GM12878 (cell line): ENCODE results near the gene FAM120B. TPM values are rescaled to one million over a fixed set of nuclear protein-coding genes. Genes with fewer than 3 reads are reported as not detected.

Experiments used
- ATAC-seq: fragments of 200-7000 bp; cut with Tn5 transposase; 3 replicates; pipeline ENCODE4 v1.9.1; 2020; ENCODE audit warnings: mild to moderate bottlenecking, moderate library complexity
- BruUV-seq: library from RNA; stranded (reverse); fragments of 400-500 nt; replicated peaks from 2 replicates; lab custom pipeline; 2021; lab: Mats Ljungman, UMichigan
- CTCF ChIA-PET: fragments of 300-600 bp; sonication (Branson Sonifier 250); formaldehyde crosslinking; extraction: SDS; loops from one replicate; lab custom pipeline; 2021; ENCODE audit warnings: inconsistent platforms; lab: Yijun Ruan, JAX
- POLR2A ChIA-PET: fragments of 350-600 bp; formaldehyde crosslinking; extraction: SDS; loops from one replicate; lab custom pipeline; 2021; ENCODE audit warnings: inconsistent platforms; lab: Charles Lee
- RAD21 ChIA-PET: fragments of 300-600 bp; sonication (Branson Sonifier 250); formaldehyde crosslinking; loops from one replicate; lab custom pipeline; 2023; ENCODE audit warnings: antibody characterized with exemption; ENCODE audit not compliant: unreplicated experiment; lab: Charles Lee
- SMC1A ChIA-PET: fragments of 300-600 bp; sonication (Branson Sonifier 250); formaldehyde crosslinking; loops from one replicate; lab custom pipeline; 2023; ENCODE audit not compliant: unreplicated experiment, uncharacterized antibody; lab: Charles Lee
- DNase-seq: peaks from one replicate; pipeline ENCODE4 v3.0.0-alpha.2; 2011; ENCODE audit warnings: low read depth, low spot score
- FAIRE-seq: peaks from 3 replicates; lab custom pipeline; 2011; peaks lifted over from hg19 to GRCh38; lab: Jason Lieb, UNC
- H2AFZ ChIP-seq: 2 replicates; pipeline ENCODE4 v1.6.0; 2011; ENCODE audit warnings: low read depth, low read length, control low read depth; ENCODE audit not compliant: control insufficient read depth
- H3K27ac ChIP-seq: 2 replicates; pipeline ENCODE4 v1.5.1; 2011; ENCODE audit warnings: control low read depth; ENCODE audit not compliant: control insufficient read depth, insufficient read depth
- H3K27me3 ChIP-seq, 2 experiments: replicated peaks in 1 of 2; 2 replicates each; pipeline versions ENCODE4 v1.6.0 to v1.6.1; 2011; ENCODE audit warnings: low read length in 1 of 2; ENCODE audit not compliant: control insufficient read depth in 2 of 2, insufficient read depth in 2 of 2
- H3K36me3 ChIP-seq, 2 experiments: 2 replicates each; pipeline ENCODE4 v1.5.1; 2011; ENCODE audit warnings: low read length in 1 of 2; ENCODE audit not compliant: control insufficient read depth in 2 of 2, insufficient read depth in 2 of 2
- H3K4me1 ChIP-seq: 2 replicates; pipeline ENCODE4 v1.6.1; 2011; ENCODE audit warnings: mild to moderate bottlenecking, low read length, moderate library complexity, mixed read lengths; ENCODE audit not compliant: control insufficient read depth, insufficient read depth
- H3K4me2 ChIP-seq: 2 replicates; pipeline ENCODE4 v1.6.0; 2011; ENCODE audit warnings: control low read depth; ENCODE audit not compliant: control insufficient read depth, insufficient read depth
- H3K4me3 ChIP-seq: fragments of 200-600 bp; sonication (generic); 2 replicates; pipeline ENCODE4 v1.5.1; 2016
- H3K79me2 ChIP-seq: 2 replicates; pipeline ENCODE4 v1.6.0; 2011; ENCODE audit warnings: low read length; ENCODE audit not compliant: control insufficient read depth, insufficient read depth
- H3K9ac ChIP-seq: 2 replicates; pipeline ENCODE4 v1.8.0; 2011; ENCODE audit warnings: low read length, control low read depth, mixed read lengths; ENCODE audit not compliant: control insufficient read depth, insufficient read depth
- H3K9me3 ChIP-seq: replicated peaks from 3 replicates; pipeline ENCODE4 v1.5.1; 2011; ENCODE audit warnings: mild to moderate bottlenecking, low read length; ENCODE audit not compliant: control insufficient read depth, insufficient read depth
- H4K20me1 ChIP-seq: 2 replicates; pipeline ENCODE4 v1.6.0; 2011; ENCODE audit not compliant: control insufficient read depth, insufficient read depth
- BHLHE40 ChIP-seq, 2 experiments: fragments of 450-650 bp in 1 of 2; IDR thresholded peaks; 2 replicates each; pipeline ENCODE4 v1.6.1; 2011 to 2017; ENCODE audit warnings: low read depth in 2 of 2, borderline replicate concordance in 1 of 2, improper control_type of control experiment in 1 of 2, low read length in 1 of 2, mild to moderate bottlenecking in 1 of 2
- DPF2 ChIP-seq: fragments of 450-650 bp; IDR thresholded peaks from 2 replicates; pipeline ENCODE4 v1.6.1; 2017; ENCODE audit warnings: mild to moderate bottlenecking
- EED ChIP-seq: sonication (generic); IDR thresholded peaks from 2 replicates; pipeline ENCODE4 v1.6.1; 2016; ENCODE audit warnings: antibody characterized with exemption, low read depth
- KAT2A ChIP-seq: conservative IDR thresholded peaks from 2 replicates; pipeline ENCODE4 v1.6.1; 2011; ENCODE audit warnings: low read depth, low read length; ENCODE audit not compliant: control insufficient read depth
- MYB ChIP-seq: fragments of 150-350 bp; IDR thresholded peaks from 2 replicates; pipeline ENCODE4 v1.6.1; 2014; ENCODE audit warnings: mild to moderate bottlenecking, low read depth, low read length, borderline replicate concordance
- RELA ChIP-seq: fragments of 450-650 bp; IDR thresholded peaks from 2 replicates; pipeline ENCODE4 v1.8.0; 2014; ENCODE audit warnings: borderline replicate concordance; ENCODE audit not compliant: partially characterized antibody
- SKIL ChIP-seq: fragments of 450-650 bp; IDR thresholded peaks from 2 replicates; pipeline ENCODE4 v1.6.1; 2017; ENCODE audit warnings: mild to moderate bottlenecking, low read depth, inconsistent platforms; ENCODE audit not compliant: poor library complexity, severe bottlenecking
- STAT1 ChIP-seq: fragments of 450-650 bp; conservative IDR thresholded peaks from 2 replicates; pipeline ENCODE4 v1.6.1; 2014; ENCODE audit warnings: antibody characterized with exemption, mild to moderate bottlenecking
- SUPT20H ChIP-seq: IDR thresholded peaks from 2 replicates; pipeline ENCODE4 v1.6.1; 2011; ENCODE audit warnings: low read depth, mild to moderate bottlenecking, low read length, moderate library complexity, borderline replicate concordance; ENCODE audit not compliant: control insufficient read depth
- TARDBP ChIP-seq: IDR thresholded peaks from 2 replicates; pipeline ENCODE4 v1.6.1; 2016; ENCODE audit warnings: borderline replicate concordance
- WRNIP1 ChIP-seq: IDR thresholded peaks from 2 replicates; pipeline ENCODE4 v1.6.1; 2011; ENCODE audit warnings: low read depth, low read length, improper control_type of control experiment, borderline replicate concordance
- ZBTB33 ChIP-seq: fragments of 450-650 bp; IDR thresholded peaks from 2 replicates; pipeline ENCODE4 v1.6.1; 2017; ENCODE audit warnings: mild to moderate bottlenecking
- ZNF274 ChIP-seq: IDR thresholded peaks from one replicate; pipeline ENCODE4 v1.8.0; 2011; ENCODE audit not compliant: insufficient read length, insufficient read depth
- ZSCAN29 ChIP-seq: fragments of 450-650 bp; IDR thresholded peaks from 2 replicates; pipeline ENCODE4 v1.6.1; 2017; ENCODE audit warnings: mild to moderate bottlenecking, moderate library complexity
- WGBS: methylation state at CpG from one replicate; pipeline ENCODE4 v1.1.6; 2016; ENCODE audit warnings: low lambda C conversion rate; ENCODE audit not compliant: insufficient replicate concordance, insufficient coverage; ENCODE audit errors: missing lambda C conversion rate; 5-methylcytosine and 5-hydroxymethylcytosine counted together
- in situ Hi-C: fragments of 300-500 bp; cut with MboI; formaldehyde crosslinking; loops from 9 replicates; pipeline ENCODE4 v1.14.3; 2018; ENCODE audit warnings: mixed read lengths
- intact Hi-C: fragments of 100-400 bp; cut with micrococcal nuclease; formaldehyde crosslinking; loops from one replicate; pipeline ENCODE4 v1.14.2; 2022; ENCODE audit not compliant: unreplicated experiment
- polyA plus RNA-seq, 11 experiments: library from polyadenylated mRNA; depleted of rRNA in 4 of 11; unstranded in 6 of 11; stranded (reverse) in 5 of 11; fragments of >200 nt; fragmentation: Nextera tagmentation in 4 of 11; fragmentation: Illumina TruSeq in 1 of 11; extraction: Ambion mirVana in 4 of 11; extraction: Trizol in 1 of 11; gene quantifications; 1 replicate in 1 of 11; 2 replicates in 10 of 11; pipeline versions ENCODE4 v1.2.1 to v1.2.3, GENCODE V29; 2011 to 2016; ENCODE audit warnings: inconsistent platforms in 2 of 11, missing spikeins in 2 of 11, low read depth in 1 of 11
- total RNA-seq, 4 experiments: library from RNA; depleted of rRNA in 3 of 4; stranded (reverse); fragments of >200 nt in 3 of 4; fragmentation: Illumina TruSeq in 1 of 4; extraction: Trizol in 1 of 4; gene quantifications; 2 replicates each; pipeline versions ENCODE4 v1.2.1 to v1.2.3, GENCODE V29; 2013 to 2021

Gene FAM120B
- total and polyA plus RNA-seq, 10 of the 15 experiments (the other 5 are each of a cell fraction or from before 2014, with no cell fraction given) = 3.3 to 21.6 (median 15.3) TPM

- TF ChIP-seq ZBTB33 (no peak), KAT2A (no peak)
Observed at GRCh38 chr6:170286246-170286933, 20.2 kb upstream of the FAM120B start (continued).

- Histone ChIP-seq H3K9ac (no peak overlapping the region), H3K27ac (no peak overlapping the region), H3K4me1 (peaks cover 7% of the 10 kb centered on the region), H3K79me2 (no peaks in the 10 kb centered on the region), H2AFZ (no peak overlapping the region), H3K4me3 (no peak overlapping the region), H4K20me1 (no peaks in the 10 kb centered on the region), H3K4me2 (no peak overlapping the region), H3K9me3 (no peaks in the 10 kb centered on the region), H3K27me3 (peaks cover 2 to 17% of the 10 kb centered on the region in 2 experiments; a peak in 2 of 4 replicates), H3K36me3 (no peaks in the 10 kb centered on the region)
- DNase-seq (no peak), ATAC-seq (no peak), FAIRE-seq (no peak)
- ChIA-PET POLR2A (no interaction called here), CTCF (no interaction called here), RAD21 (interaction anchor here (1.1 kb wide), 1 partner anchor 231 kb away, joined by 3 read pairs; no protein-coding TSS in a partner anchor), SMC1A (no interaction called here)
- 67% methylated on average over 2 of the region's 2 CpGs for WGBS
- no TSS peak for BruUV-seq
- intact Hi-C loops = no loop called here
- in situ Hi-C loops = no loop called here
- TF ChIP-seq SUPT20H (no peak), MYB (no peak), TARDBP (no peak), ZSCAN29 (no peak), ZNF274 (no peak), BHLHE40 (IDR thresholded peaks at IDR 0.05; ENCODE audit: borderline replicate concordance in 1 of 2, low read depth in 2 of 2, low read length in 1 of 2) (no peak), SKIL (no peak), STAT1 (no peak), WRNIP1 (no peak), RELA (no peak), EED (no peak), DPF2 (no peak)
Observed at GRCh38 chr6:170286934-170287265, 19.7 kb upstream of the FAM120B start.
